Progenitor cell of endocrine pancreas (in vitro differentiated cells): Measurements from ENCODE around the gene KLHDC10. TPM values are rescaled to one million over a fixed set of nuclear protein-coding genes. Genes with fewer than 3 reads are reported as not detected.

ENCODE experiments used
- DNase-seq: peaks from one replicate; pipeline ENCODE4 v3.0.0; 2021; ENCODE audit warnings: low spot score; ENCODE audit not compliant: unreplicated experiment
- H3K27ac Mint-ChIP-seq: 2 replicates; pipeline ENCODE4 v1.8.0; 2021; ENCODE audit warnings: mild to moderate bottlenecking, moderate library complexity, mixed read lengths
- H3K27me3 Mint-ChIP-seq: 2 replicates; pipeline ENCODE4 v1.8.0; 2021; ENCODE audit warnings: mixed read lengths
- H3K36me3 Mint-ChIP-seq: 2 replicates; pipeline ENCODE4 v1.8.0; 2022; ENCODE audit warnings: mixed read lengths; ENCODE audit not compliant: insufficient read depth
- H3K4me1 Mint-ChIP-seq: 2 replicates; pipeline ENCODE4 v1.8.0; 2021; ENCODE audit warnings: low read depth, mixed read lengths
- H3K4me3 Mint-ChIP-seq: 2 replicates; pipeline ENCODE4 v1.8.0; 2021; ENCODE audit warnings: low read depth, mild to moderate bottlenecking, moderate library complexity, mixed read lengths
- H3K9me3 Mint-ChIP-seq: 2 replicates; pipeline ENCODE4 v1.8.0; 2021; ENCODE audit warnings: low read depth, mixed read lengths
- CTCF ChIP-seq: fragments of 200-600 bp; sonication (generic); IDR thresholded peaks from one replicate; pipeline ENCODE4 v1.5.0; 2021; ENCODE audit warnings: antibody characterized with exemption, mild to moderate bottlenecking; ENCODE audit not compliant: unreplicated experiment
- total RNA-seq: library from RNA; stranded (reverse); gene quantifications from 2 replicates; pipeline ENCODE4 v1.2.1, GENCODE V29; 2021

KLHDC10 gene
- total RNA-seq, 1 donor from 2014 or later, result 50.1 TPM

GRCh38 chr7:130095812-130096211 lies 25.5 kb downstream of the KLHDC10 start:
- TF ChIP-seq CTCF, result no peak
- Mint-ChIP-seq H3K27me3 (no peaks in the 10 kb centered on the region), H3K9me3 (no peaks in the 10 kb centered on the region), H3K36me3 (peaks cover 7% of the 10 kb centered on the region), H3K4me3 (no peak overlapping the region), H3K4me1 (peaks cover 6% of the 10 kb centered on the region), H3K27ac (no peak overlapping the region)
- no peak for DNase-seq

GRCh38 chr7:130096243-130096827 lies 26.0 kb downstream of the KLHDC10 start:
- H3K27me3 Mint-ChIP-seq, result no peaks in the 10 kb centered on the region
- H3K4me3 Mint-ChIP-seq, result no peak overlapping the region
- H3K9me3 Mint-ChIP-seq, result no peaks in the 10 kb centered on the region
- peaks cover 8% of the 10 kb centered on the region for H3K36me3 Mint-ChIP-seq
- no peak for TF ChIP-seq CTCF
- H3K27ac Mint-ChIP-seq, result no peak overlapping the region
- DNase-seq, result no peak
- peaks cover 6% of the 10 kb centered on the region for H3K4me1 Mint-ChIP-seq

- Mint-ChIP-seq H3K4me1 (no peaks in the 10 kb centered on the region), H3K9me3 (no peaks in the 10 kb centered on the region), H3K27me3 (no peaks in the 10 kb centered on the region), H3K36me3 (peaks cover 11% of the 10 kb centered on the region), H3K4me3 (no peak overlapping the region), H3K27ac (no peak overlapping the region)
- no peak for TF ChIP-seq CTCF
- no peak for DNase-seq
Observed at GRCh38 chr7:130099331-130099730, 29.0 kb downstream of the KLHDC10 start.

GRCh38 chr7:130102588-130102987 lies 32.3 kb downstream of the KLHDC10 start:
- H3K9me3 Mint-ChIP-seq, result no peaks in the 10 kb centered on the region
- DNase-seq, result no peak
- H3K27me3 Mint-ChIP-seq, result no peaks in the 10 kb centered on the region
- no peaks in the 10 kb centered on the region for H3K4me1 Mint-ChIP-seq
- H3K27ac Mint-ChIP-seq, result no peak overlapping the region
- no peak overlapping the region for H3K4me3 Mint-ChIP-seq
- peaks cover 21% of the 10 kb centered on the region for H3K36me3 Mint-ChIP-seq
- TF ChIP-seq CTCF, result no peak

GRCh38 chr7:130107949-130108674 lies 37.8 kb downstream of the KLHDC10 start:
- TF ChIP-seq CTCF, result no peak
- peaks cover 10% of the 10 kb centered on the region for H3K4me1 Mint-ChIP-seq
- DNase-seq, result no peak
- H3K27ac Mint-ChIP-seq, result no peak overlapping the region
- no peaks in the 10 kb centered on the region for H3K27me3 Mint-ChIP-seq
- peaks cover 25% of the 10 kb centered on the region for H3K36me3 Mint-ChIP-seq
- peaks cover 6% of the 10 kb centered on the region for H3K9me3 Mint-ChIP-seq
- H3K4me3 Mint-ChIP-seq, result no peak overlapping the region
